ENCODE measurements around the gene P2RY14. TPM values are rescaled to one million over a fixed set of nuclear protein-coding genes. Genes with fewer than 3 reads are reported as not detected.

The P2RY14 gene
- total RNA-seq, 1 donor: not detected

- no peak overlapping the region for H3K4me3 ChIP-seq (ENCODE audit: low read depth, low read length)
- DNase-seq (ENCODE audit: low read depth): no peak
- no peak for TF ChIP-seq CTCF (IDR thresholded peaks at IDR 0.05; ENCODE audit: insufficient read depth, low read length)
Measured at GRCh38 chr3:151268267-151269235, 9.8 kb downstream of the P2RY14 start.

GRCh38 chr3:151267066-151267465 is 11.3 kb downstream of the P2RY14 start:
- DNase-seq (ENCODE audit: low read depth): no peak
- TF ChIP-seq CTCF (IDR thresholded peaks at IDR 0.05; ENCODE audit: insufficient read depth, low read length): no peak
- H3K4me3 ChIP-seq (ENCODE audit: low read depth, low read length): no peak overlapping the region

- H3K4me3 ChIP-seq (ENCODE audit: low read depth, low read length): no peak overlapping the region
- no peak for TF ChIP-seq CTCF (IDR thresholded peaks at IDR 0.05; ENCODE audit: insufficient read depth, low read length)
- no peak for DNase-seq (ENCODE audit: low read depth)
Measured at GRCh38 chr3:151265866-151266265, 12.5 kb downstream of the P2RY14 start.

- TF ChIP-seq CTCF (IDR thresholded peaks at IDR 0.05; ENCODE audit: insufficient read depth, low read length): no peak
- no peak overlapping the region for H3K4me3 ChIP-seq (ENCODE audit: low read depth, low read length)
- DNase-seq (ENCODE audit: low read depth): no peak
Measured at GRCh38 chr3:151265166-151265565, 13.2 kb downstream of the P2RY14 start.

- DNase-seq (ENCODE audit: low read depth): no peak
- H3K4me3 ChIP-seq (ENCODE audit: low read depth, low read length): no peak overlapping the region
Measured at GRCh38 chr3:151264605-151265004, 13.7 kb downstream of the P2RY14 start.

GRCh38 chr3:151262871-151263525 is 15.3 kb downstream of the P2RY14 start:
- no peak overlapping the region for H3K4me3 ChIP-seq (ENCODE audit: low read depth, low read length)
- peak; percentile 27 for DNase-seq (ENCODE audit: low read depth)
- no peak for TF ChIP-seq CTCF (IDR thresholded peaks at IDR 0.05; ENCODE audit: insufficient read depth, low read length)

More at GRCh38 chr3:151264605-151265004, 13.7 kb downstream of the P2RY14 start:
- TF ChIP-seq CTCF (IDR thresholded peaks at IDR 0.05; ENCODE audit: insufficient read depth, low read length): no peak
